Measurements from ENCODE around the gene CNTFR.

- no peak for TF ChIP-seq EP300 (IDR thresholded peaks at IDR 0.05)
- TF ChIP-seq CTCF (IDR thresholded peaks at IDR 0.05): no peak
- no peak for TF ChIP-seq POLR2A (IDR thresholded peaks at IDR 0.05)
Measured at GRCh38 chr9:34508463-34508862, 81.1 kb downstream of the CNTFR start.
